Measurements from ENCODE around the gene KRTDAP.

Gene KRTDAP

GRCh38 chr19:35444735-35445134 is 45.5 kb downstream of the KRTDAP start:
- no peak for TF ChIP-seq CTCF (IDR thresholded peaks at IDR 0.05; ENCODE audit: control insufficient read depth, extremely low read depth, insufficient read depth)
- H3K4me3 ChIP-seq (ENCODE audit: low read depth, low read length) = no peak overlapping the region
- DNase-seq (ENCODE audit: low read depth) = no peak

- no peak for DNase-seq (ENCODE audit: low read depth)
- TF ChIP-seq CTCF (IDR thresholded peaks at IDR 0.05; ENCODE audit: control insufficient read depth, extremely low read depth, insufficient read depth) = no peak
- H3K4me3 ChIP-seq (ENCODE audit: low read depth, low read length) = no peak overlapping the region
Measured at GRCh38 chr19:35442091-35442490, 48.2 kb downstream of the KRTDAP start.

- no peak for TF ChIP-seq CTCF (IDR thresholded peaks at IDR 0.05; ENCODE audit: control insufficient read depth, extremely low read depth, insufficient read depth)
- H3K4me3 ChIP-seq (ENCODE audit: low read depth, low read length) = no peak overlapping the region
- no peak for DNase-seq (ENCODE audit: low read depth)
Measured at GRCh38 chr19:35439921-35440320, 50.3 kb downstream of the KRTDAP start.

GRCh38 chr19:35438527-35438926 is 51.7 kb downstream of the KRTDAP start:
- no peak overlapping the region for H3K4me3 ChIP-seq (ENCODE audit: low read depth, low read length)
- TF ChIP-seq CTCF (IDR thresholded peaks at IDR 0.05; ENCODE audit: control insufficient read depth, extremely low read depth, insufficient read depth) = no peak
- no peak for DNase-seq (ENCODE audit: low read depth)

GRCh38 chr19:35438096-35438495 is 52.2 kb downstream of the KRTDAP start:
- no peak for TF ChIP-seq CTCF (IDR thresholded peaks at IDR 0.05; ENCODE audit: control insufficient read depth, extremely low read depth, insufficient read depth)
- no peak overlapping the region for H3K4me3 ChIP-seq (ENCODE audit: low read depth, low read length)
- DNase-seq (ENCODE audit: low read depth) = no peak

GRCh38 chr19:35437406-35437951 is 52.8 kb downstream of the KRTDAP start:
- TF ChIP-seq CTCF (IDR thresholded peaks at IDR 0.05; ENCODE audit: control insufficient read depth, extremely low read depth, insufficient read depth) = no peak
- DNase-seq (ENCODE audit: low read depth) = no peak
- H3K4me3 ChIP-seq (ENCODE audit: low read depth, low read length) = no peak overlapping the region

All from LNCaP clone FGC (cell line).